Vagina (tissue), 2 donors: ENCODE measurements around the gene PRR15. TPM values are rescaled to one million over a fixed set of nuclear protein-coding genes. Genes with fewer than 3 reads are reported as not detected.

Source experiments
- DNase-seq, 2 donors: peaks; one replicate each; pipeline ENCODE4 v3.0.0-alpha.2; 2017; ENCODE audit errors: extremely low spot score in 2 of 2
- H3K27ac ChIP-seq: fragments of 200-600 bp; sonication (generic); one replicate; pipeline ENCODE4 v1.5.1; 2019
- H3K27me3 ChIP-seq: fragments of 200-600 bp; sonication (generic); one replicate; pipeline ENCODE4 v1.5.1; 2019
- H3K36me3 ChIP-seq, 2 donors: fragments of 200-600 bp; sonication (generic); one replicate each; pipeline ENCODE4 v1.5.1; 2017 to 2019
- H3K4me1 ChIP-seq: fragments of 200-600 bp; sonication (generic); one replicate; pipeline ENCODE4 v1.5.1; 2019
- H3K4me3 ChIP-seq, 2 donors: fragments of 200-600 bp; sonication (generic); 1 replicate in 1 of 2; 2 replicates in 1 of 2; pipeline ENCODE4 v1.5.1; 2016 to 2019
- H3K9me3 ChIP-seq: fragments of 200-600 bp; sonication (generic); one replicate; pipeline ENCODE4 v1.5.1; 2019
- POLR2A ChIP-seq, 2 donors: fragments of 450-650 bp; IDR thresholded peaks; one replicate each; pipeline ENCODE4 v1.6.1; 2017; ENCODE audit warnings: antibody characterized with exemption in 2 of 2, mild to moderate bottlenecking in 2 of 2, moderate library complexity in 2 of 2
- POLR2AphosphoS5 ChIP-seq, 2 donors: sonication (generic); formaldehyde crosslinking; IDR thresholded peaks; one replicate each; pipeline ENCODE4 v1.9.0; 2017; ENCODE audit warnings: antibody characterized with exemption in 2 of 2, mild to moderate bottlenecking in 2 of 2, low read depth in 1 of 2; ENCODE audit not compliant: insufficient read depth in 1 of 2
- intact Hi-C: fragments of 100-400 bp; cut with DNase I; formaldehyde crosslinking; loops from one replicate; pipeline ENCODE4 v1.15.1; 2023
- total RNA-seq: library from RNA; depleted of rRNA; stranded (reverse); fragments of >200 nt; gene quantifications from one replicate; pipeline ENCODE4 v1.2.3, GENCODE V29; 2016
- TF ChIP-seq, protein P1 (sequence below), 3 experiments: fragments of 450-650 bp in 2 of 3; fragments of 200-600 bp in 1 of 3; sonication (generic) in 1 of 3; IDR thresholded peaks; one replicate each; pipeline ENCODE4 v1.5.1; 2017 to 2019; ENCODE audit warnings: antibody characterized with exemption in 3 of 3, mild to moderate bottlenecking in 2 of 3, moderate library complexity in 2 of 3

PRR15 gene
- total RNA-seq, 1 donor from 2014 or later: not detected

DNA sequence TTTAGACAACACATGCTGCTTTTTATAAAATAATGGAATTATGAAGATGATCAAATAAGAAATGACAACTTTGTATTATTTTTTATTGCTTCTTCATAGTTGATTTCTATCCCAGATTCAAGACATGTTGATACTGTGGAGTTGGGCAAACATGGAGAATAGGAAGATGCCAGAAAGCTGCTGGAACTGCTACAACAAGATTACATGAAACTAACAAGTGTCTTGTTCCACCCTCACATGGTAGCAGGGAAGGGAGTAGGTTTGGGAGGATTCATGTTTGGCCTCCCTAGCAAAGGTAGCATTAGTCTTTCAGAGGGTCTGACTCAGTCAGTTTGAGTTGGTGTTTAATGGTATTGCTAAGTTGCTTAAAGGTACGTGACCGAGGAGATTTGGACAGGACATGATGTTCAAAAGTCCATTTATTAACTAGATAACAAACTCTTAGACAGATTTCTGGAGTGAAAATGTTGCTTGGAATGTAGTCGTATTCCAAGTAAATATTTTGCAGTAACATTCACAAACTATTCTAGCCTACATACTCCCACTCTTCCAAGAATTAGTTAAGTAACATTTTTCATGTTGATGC, 33.1 kb downstream of the PRR15 start:
- DNase-seq: no peak
- H3K9me3 ChIP-seq: no peaks in the 10 kb centered on the region
- H3K27ac ChIP-seq: no peak overlapping the region
- TF ChIP-seq POLR2AphosphoS5 (IDR thresholded peaks at IDR 0.05; ENCODE audit: insufficient read depth in 1 of 2, low read depth in 1 of 2) (no peak), POLR2A (IDR thresholded peaks at IDR 0.05) (no peak)
- TF ChIP-seq, protein P1, sequence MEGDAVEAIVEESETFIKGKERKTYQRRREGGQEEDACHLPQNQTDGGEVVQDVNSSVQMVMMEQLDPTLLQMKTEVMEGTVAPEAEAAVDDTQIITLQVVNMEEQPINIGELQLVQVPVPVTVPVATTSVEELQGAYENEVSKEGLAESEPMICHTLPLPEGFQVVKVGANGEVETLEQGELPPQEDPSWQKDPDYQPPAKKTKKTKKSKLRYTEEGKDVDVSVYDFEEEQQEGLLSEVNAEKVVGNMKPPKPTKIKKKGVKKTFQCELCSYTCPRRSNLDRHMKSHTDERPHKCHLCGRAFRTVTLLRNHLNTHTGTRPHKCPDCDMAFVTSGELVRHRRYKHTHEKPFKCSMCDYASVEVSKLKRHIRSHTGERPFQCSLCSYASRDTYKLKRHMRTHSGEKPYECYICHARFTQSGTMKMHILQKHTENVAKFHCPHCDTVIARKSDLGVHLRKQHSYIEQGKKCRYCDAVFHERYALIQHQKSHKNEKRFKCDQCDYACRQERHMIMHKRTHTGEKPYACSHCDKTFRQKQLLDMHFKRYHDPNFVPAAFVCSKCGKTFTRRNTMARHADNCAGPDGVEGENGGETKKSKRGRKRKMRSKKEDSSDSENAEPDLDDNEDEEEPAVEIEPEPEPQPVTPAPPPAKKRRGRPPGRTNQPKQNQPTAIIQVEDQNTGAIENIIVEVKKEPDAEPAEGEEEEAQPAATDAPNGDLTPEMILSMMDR (IDR thresholded peaks at IDR 0.05): no peak
- intact Hi-C loops: no loop called here
- H3K27me3 ChIP-seq: no peaks in the 10 kb centered on the region
- H3K4me1 ChIP-seq: no peaks in the 10 kb centered on the region
- H3K36me3 ChIP-seq: no peaks in the 10 kb centered on the region
- H3K4me3 ChIP-seq: no peak overlapping the region

DNA sequence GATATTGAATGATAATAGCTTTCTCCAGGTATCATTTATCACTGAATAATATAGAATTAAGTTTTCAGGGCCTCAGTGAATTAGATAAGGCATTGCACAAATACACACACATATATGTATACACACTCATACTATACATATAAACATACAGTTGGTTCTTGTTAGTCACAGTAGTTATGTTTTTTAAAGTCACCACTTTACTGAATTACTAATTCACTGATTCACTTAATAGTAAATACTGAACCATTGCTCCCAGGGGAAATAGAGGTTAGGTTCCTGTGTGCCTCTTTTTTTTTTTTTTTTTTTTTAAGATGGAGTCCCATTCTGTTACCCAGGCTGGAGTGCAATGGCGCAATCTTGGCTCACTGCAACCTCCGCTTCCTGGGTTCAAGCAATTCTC, 33.6 kb downstream of the PRR15 start:
- no peak for DNase-seq
- Histone ChIP-seq H3K4me3 (no peak overlapping the region), H3K27me3 (no peaks in the 10 kb centered on the region), H3K27ac (no peak overlapping the region), H3K36me3 (no peaks in the 10 kb centered on the region), H3K9me3 (no peaks in the 10 kb centered on the region), H3K4me1 (no peaks in the 10 kb centered on the region)
- intact Hi-C loops: no loop called here
- TF ChIP-seq POLR2A (IDR thresholded peaks at IDR 0.05): no peak
- TF ChIP-seq, protein P1 (IDR thresholded peaks at IDR 0.05): no peak
- TF ChIP-seq POLR2AphosphoS5 (IDR thresholded peaks at IDR 0.05; ENCODE audit: insufficient read depth in 1 of 2, low read depth in 1 of 2): no peak

DNA sequence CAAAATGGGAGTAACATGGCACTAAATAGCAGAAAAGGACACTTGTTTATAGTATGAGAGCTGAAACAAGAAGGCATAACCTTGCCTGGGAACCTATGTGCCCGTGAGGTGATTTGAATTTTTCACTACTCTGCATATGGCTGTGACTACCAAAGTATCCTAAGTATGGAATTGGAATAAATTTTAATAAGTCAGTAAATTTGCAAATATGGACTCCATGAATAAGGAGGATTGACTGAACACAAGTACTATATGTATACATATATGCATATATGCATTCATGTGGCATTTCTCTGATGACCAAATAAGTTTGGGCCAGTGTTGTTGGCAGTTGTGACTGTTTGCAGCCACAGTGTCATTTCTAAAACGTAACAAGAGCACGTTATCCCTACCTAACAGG, 34.5 kb downstream of the PRR15 start:
- TF ChIP-seq POLR2A (IDR thresholded peaks at IDR 0.05): no peak
- TF ChIP-seq, protein P1 (IDR thresholded peaks at IDR 0.05): no peak
- TF ChIP-seq POLR2AphosphoS5 (IDR thresholded peaks at IDR 0.05; ENCODE audit: insufficient read depth in 1 of 2, low read depth in 1 of 2): no peak
- H3K27ac ChIP-seq: no peak overlapping the region
- no peak for DNase-seq
- no peaks in the 10 kb centered on the region for H3K27me3 ChIP-seq
- no peaks in the 10 kb centered on the region for H3K4me1 ChIP-seq
- H3K36me3 ChIP-seq: no peaks in the 10 kb centered on the region
- no peaks in the 10 kb centered on the region for H3K9me3 ChIP-seq
- no peak overlapping the region for H3K4me3 ChIP-seq
- intact Hi-C loops: no loop called here

DNA sequence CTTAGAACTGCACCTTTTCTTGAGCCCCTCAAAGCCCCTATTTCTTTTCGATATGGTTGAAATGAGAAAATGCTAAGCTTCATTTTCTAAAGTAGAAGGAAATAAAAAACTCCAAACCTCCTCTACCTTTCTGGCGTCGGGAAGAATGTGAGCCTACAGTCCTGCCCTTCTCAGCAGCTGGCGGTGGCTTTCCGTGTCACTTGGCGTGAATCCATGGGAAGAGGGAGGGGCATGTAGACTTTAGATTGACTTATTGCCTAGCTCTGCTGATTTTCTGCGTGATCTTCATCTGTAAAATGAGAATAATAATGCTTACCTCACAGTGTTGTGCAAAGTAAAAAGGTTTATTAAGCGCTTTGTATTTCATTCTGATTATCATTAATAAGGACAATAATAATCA, 35.0 kb downstream of the PRR15 start:
- intact Hi-C loops: no loop called here
- no peaks in the 10 kb centered on the region for H3K4me1 ChIP-seq
- H3K9me3 ChIP-seq: no peaks in the 10 kb centered on the region
- H3K27me3 ChIP-seq: no peaks in the 10 kb centered on the region
- TF ChIP-seq POLR2AphosphoS5 (IDR thresholded peaks at IDR 0.05; ENCODE audit: insufficient read depth in 1 of 2, low read depth in 1 of 2): no peak
- TF ChIP-seq POLR2A (IDR thresholded peaks at IDR 0.05): no peak
- TF ChIP-seq, protein P1 (IDR thresholded peaks at IDR 0.05): no peak
- no peaks in the 10 kb centered on the region for H3K36me3 ChIP-seq
- H3K4me3 ChIP-seq: no peak overlapping the region
- H3K27ac ChIP-seq: no peak overlapping the region
- no peak for DNase-seq

DNA sequence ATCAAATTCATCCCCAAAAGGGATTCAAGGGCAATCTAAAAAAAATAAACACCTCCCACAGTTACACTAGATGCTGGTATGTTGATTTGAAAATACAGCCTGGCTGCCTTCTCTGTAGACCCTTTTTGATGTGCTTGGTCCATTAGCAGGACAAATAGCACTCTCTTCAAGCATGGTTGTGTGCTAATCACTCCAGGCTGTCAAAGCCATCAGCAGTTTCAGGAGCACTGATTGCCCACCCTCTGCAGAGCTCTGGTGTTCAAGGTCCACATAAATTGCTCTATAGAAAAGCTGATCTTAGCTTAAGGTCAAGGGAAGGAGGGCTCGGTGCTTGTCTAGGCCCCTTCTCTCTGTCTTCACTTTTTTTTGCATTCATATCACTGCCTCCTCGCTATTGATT, 35.4 kb downstream of the PRR15 start:
- Histone ChIP-seq H3K27ac (no peak overlapping the region), H3K4me1 (no peaks in the 10 kb centered on the region), H3K9me3 (no peaks in the 10 kb centered on the region), H3K27me3 (no peaks in the 10 kb centered on the region), H3K36me3 (no peaks in the 10 kb centered on the region), H3K4me3 (no peak overlapping the region)
- no peak for DNase-seq
- intact Hi-C loops: no loop called here
- TF ChIP-seq POLR2A (IDR thresholded peaks at IDR 0.05): no peak
- TF ChIP-seq, protein P1 (IDR thresholded peaks at IDR 0.05): no peak
- no peak for TF ChIP-seq POLR2AphosphoS5 (IDR thresholded peaks at IDR 0.05; ENCODE audit: insufficient read depth in 1 of 2, low read depth in 1 of 2)
